Measurements from ENCODE around the gene MCU. TPM values are rescaled to one million over a fixed set of nuclear protein-coding genes. Genes with fewer than 3 reads are reported as not detected.

Gene MCU
- total RNA-seq, 4 donors from 2014 or later: 17.6 to 24.9 (median 20.3) TPM

- Histone ChIP-seq H3K9me3 (peaks cover 0 to 19% (median 0%) of the 10 kb centered on the region in 3 donors), H3K27me3 (no peaks in the 10 kb centered on the region), H3K4me3 (no peak overlapping the region), H3K36me3 (no peaks in the 10 kb centered on the region), H3K27ac (no peak overlapping the region), H3K4me1 (no peaks in the 10 kb centered on the region)
- ATAC-seq: no peak
- 91 to 100% methylated on average over 5 to 11 of the region's 13 CpGs for WGBS, 2 donors (ENCODE audit: low coverage in 1 of 2)
- no peak for TF ChIP-seq CTCF (IDR thresholded peaks at IDR 0.05)
Measured at GRCh38 chr10:72924351-72924750, 232.4 kb downstream of the MCU start.

- 80 to 96% methylated on average over 1 to 3 of the region's 3 CpGs for WGBS, 2 donors (ENCODE audit: low coverage in 1 of 2)
- TF ChIP-seq POLR2AphosphoS5 (IDR thresholded peaks at IDR 0.05): no peak
- TF ChIP-seq CTCF (IDR thresholded peaks at IDR 0.05): no peak
- TF ChIP-seq EP300 (IDR thresholded peaks at IDR 0.05): no peak
- TF ChIP-seq POLR2A (IDR thresholded peaks at IDR 0.05): no peak
- Histone ChIP-seq H3K36me3 (no peaks in the 10 kb centered on the region), H3K9me3 (peaks cover 0 to 13% (median 0%) of the 10 kb centered on the region in 3 donors), H3K4me1 (no peaks in the 10 kb centered on the region), H3K4me3 (no peak overlapping the region), H3K27me3 (no peaks in the 10 kb centered on the region), H3K27ac (no peak overlapping the region)
- ATAC-seq: no peak
Measured at GRCh38 chr10:72925951-72926465, 234.1 kb downstream of the MCU start.

GRCh38 chr10:72927485-72927884 is 235.5 kb downstream of the MCU start:
- no peak overlapping the region for H3K4me3 ChIP-seq
- ATAC-seq: no peak
- WGBS, 2 donors (ENCODE audit: low coverage in 1 of 2): 65 to 73% methylated on average over 2 to 5 of the region's 5 CpGs
- TF ChIP-seq POLR2AphosphoS5 (IDR thresholded peaks at IDR 0.05) (no peak), EP300 (IDR thresholded peaks at IDR 0.05) (no peak)
- no peaks in the 10 kb centered on the region for H3K9me3 ChIP-seq
- H3K36me3 ChIP-seq: no peaks in the 10 kb centered on the region
- no peaks in the 10 kb centered on the region for H3K4me1 ChIP-seq
- no peak overlapping the region for H3K27ac ChIP-seq
- no peaks in the 10 kb centered on the region for H3K27me3 ChIP-seq

- no peaks in the 10 kb centered on the region for H3K9me3 ChIP-seq
- H3K36me3 ChIP-seq: no peaks in the 10 kb centered on the region
- no peak overlapping the region for H3K27ac ChIP-seq
- ATAC-seq: no peak
- TF ChIP-seq CTCF (IDR thresholded peaks at IDR 0.05) (no peak), POLR2AphosphoS5 (IDR thresholded peaks at IDR 0.05) (no peak), EP300 (IDR thresholded peaks at IDR 0.05) (no peak)
- no peaks in the 10 kb centered on the region for H3K4me1 ChIP-seq
- 94% methylated on average over 5 of the region's 5 CpGs; no CpG with 5 or more reads in 1 of the 2 donors for WGBS, 2 donors (ENCODE audit: low coverage in 1 of 2)
- no peak overlapping the region for H3K4me3 ChIP-seq
- no peaks in the 10 kb centered on the region for H3K27me3 ChIP-seq
Measured at GRCh38 chr10:72928798-72929197, 236.9 kb downstream of the MCU start.

- ATAC-seq: no peak
- no peaks in the 10 kb centered on the region for H3K4me1 ChIP-seq
- no peaks in the 10 kb centered on the region for H3K27me3 ChIP-seq
- H3K4me3 ChIP-seq: no peak overlapping the region
- no peaks in the 10 kb centered on the region for H3K36me3 ChIP-seq
- WGBS, 2 donors (ENCODE audit: low coverage in 1 of 2): 80 to 83% methylated on average over 2 of the region's 2 CpGs
- H3K27ac ChIP-seq: no peak overlapping the region
- TF ChIP-seq POLR2AphosphoS5 (IDR thresholded peaks at IDR 0.05): no peak
- TF ChIP-seq POLR2A (IDR thresholded peaks at IDR 0.05): no peak
- no peak for TF ChIP-seq CTCF (IDR thresholded peaks at IDR 0.05)
- TF ChIP-seq EP300 (IDR thresholded peaks at IDR 0.05): no peak
- no peaks in the 10 kb centered on the region for H3K9me3 ChIP-seq
Measured at GRCh38 chr10:72930276-72930675, 238.3 kb downstream of the MCU start.

All from gastroesophageal sphincter (tissue), 4 donors.